AML-193 (cell line): ENCODE data around the gene TMC2.
A peak's percentile ranks its signal among the peaks of the same experiment; 100 is the strongest.
"Not testable (repeated sequence)": the region's sequence is repeated elsewhere in the genome, so short reads cannot be mapped to it uniquely, and the experiment has no call there.

ENCODE experiments used
- DNase-seq, 2 experiments: peaks; one replicate each; lab custom pipeline; 2025; lab: John Stamatoyannopoulos, UW

TMC2 gene

GRCh38 chr20:2663887-2664719 lies 127.7 kb downstream of the TMC2 start, which contains the start of gene IDH3B:
IDH3B (minus strand) TSS chr20:2664216; CDS start chr20:2664188, 28 bp downstream.
- DNase-seq: peak; percentile 93 to 95

GRCh38 chr20:2671977-2672376 lies 135.6 kb downstream of the TMC2 start:
- no peak for DNase-seq

GRCh38 chr20:2672446-2672845 lies 136.1 kb downstream of the TMC2 start:
- no peak for DNase-seq

GRCh38 chr20:2673453-2673852 lies 137.1 kb downstream of the TMC2 start:
- no peak for DNase-seq

- no peak for DNase-seq
These were observed 143.7 kb downstream of the TMC2 start for GRCh38 chr20:2680046-2680445.

GRCh38 chr20:2682040-2682439 lies 145.7 kb downstream of the TMC2 start:
- not testable (repeated sequence) for DNase-seq

GRCh38 chr20:2684817-2685216 lies 148.4 kb downstream of the TMC2 start:
- peak; percentile 84 to 87 for DNase-seq

GRCh38 chr20:2687514-2687913 lies 151.1 kb downstream of the TMC2 start:
- no peak for DNase-seq

GRCh38 chr20:2688041-2688591 lies 151.7 kb downstream of the TMC2 start:
- peak; percentile 83 to 84 for DNase-seq

GRCh38 chr20:2690213-2690612 lies 153.8 kb downstream of the TMC2 start:
- no peak for DNase-seq

GRCh38 chr20:2690718-2691117 lies 154.3 kb downstream of the TMC2 start:
- no peak for DNase-seq

- DNase-seq: no peak
These were observed 154.8 kb downstream of the TMC2 start for GRCh38 chr20:2691127-2691526.
